ENCODE measurements around the gene EP400. TPM values are rescaled to one million over a fixed set of nuclear protein-coding genes. Genes with fewer than 3 reads are reported as not detected.

The EP400 gene
- total RNA-seq, 2 experiments from 2014 or later: 42.2 to 43.4 TPM

DNA sequence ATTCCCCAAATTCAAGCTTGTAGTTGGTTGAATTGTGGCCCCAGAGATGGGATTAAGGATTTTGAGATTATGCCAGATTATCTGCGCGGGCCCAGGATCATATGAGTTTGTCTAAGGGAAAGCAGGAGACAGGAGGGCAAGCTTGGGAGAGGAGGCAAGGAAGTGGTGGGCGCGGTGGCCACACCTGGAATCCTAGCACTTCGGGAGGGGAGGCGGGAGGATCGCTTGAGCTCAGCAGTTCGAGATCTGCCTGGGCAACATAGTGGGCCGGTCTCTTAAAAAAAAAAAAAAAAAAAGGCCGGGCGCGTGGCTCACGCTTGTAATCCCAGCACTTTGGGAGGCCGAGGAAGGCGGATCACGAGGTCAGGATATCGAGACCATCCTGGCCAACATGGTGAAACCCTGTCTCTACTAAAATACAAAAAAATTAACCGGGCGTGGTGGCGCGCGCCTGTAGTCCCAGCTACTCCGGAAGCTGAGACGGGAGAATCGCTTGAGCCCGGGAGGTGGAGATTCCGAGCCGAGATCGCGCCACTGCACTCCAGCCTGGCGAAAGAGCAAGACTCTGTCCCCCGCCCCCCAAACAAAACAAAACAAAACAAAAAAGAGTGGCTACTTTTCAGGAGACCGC lies 21.5 kb upstream of the EP400 start:
- DNase-seq: no peak
- H3K27ac Mint-ChIP-seq: peak overlapping the region; percentile 87
- CTCF ChIA-PET: interaction anchor here (0.6 to 1.2 kb wide), 5 partner anchors 10 to 660 kb away, joined by 3 to 8 read pairs (median 3); no protein-coding TSS in a partner anchor
- H3K4me1 Mint-ChIP-seq: peaks cover 31% of the 10 kb centered on the region
- H3K9me3 Mint-ChIP-seq: no peaks in the 10 kb centered on the region
- H3K36me3 Mint-ChIP-seq (ENCODE audit: low read depth): peaks cover 17% of the 10 kb centered on the region
- H3K27me3 Mint-ChIP-seq: no peaks in the 10 kb centered on the region
- peak overlapping the region; percentile 83 for H3K4me3 Mint-ChIP-seq
- POLR2A ChIA-PET: interaction anchor here (0.8 to 3.8 kb wide), 4 partner anchors 22 to 250 kb away, joined by 3 to 34 read pairs (median 18); partner anchors contain the start of gene EP400

- Mint-ChIP-seq H3K36me3 (ENCODE audit: low read depth) (peaks cover 24% of the 10 kb centered on the region), H3K4me1 (peaks cover 31% of the 10 kb centered on the region), H3K27me3 (no peaks in the 10 kb centered on the region), H3K9me3 (no peaks in the 10 kb centered on the region), H3K4me3 (peak within 1 kb of the TSS; percentile 99), H3K27ac (peak within 1 kb of the TSS; percentile 91)
- peak; percentile 95 for DNase-seq
- CTCF ChIA-PET: interaction anchor here (0.7 to 1.5 kb wide), 5 partner anchors 21 to 661 kb away, joined by 3 to 7 read pairs (median 4); partner anchors contain the start of gene EP400
- POLR2A ChIA-PET: interaction anchor here (0.7 to 3.8 kb wide), 15 partner anchors 10 to 980 kb away, joined by 3 to 34 read pairs (median 4); partner anchors contain the start of genes EP400 and SFSWAP
These were observed 20.8 kb upstream of the EP400 start, which contains the start of gene PUS1 for GRCh38 chr12:131928711-131929580. TSS of gene PUS1 (plus strand) at chr12:131929276. CDS start at chr12:131929723, 447 bp downstream.

DNA sequence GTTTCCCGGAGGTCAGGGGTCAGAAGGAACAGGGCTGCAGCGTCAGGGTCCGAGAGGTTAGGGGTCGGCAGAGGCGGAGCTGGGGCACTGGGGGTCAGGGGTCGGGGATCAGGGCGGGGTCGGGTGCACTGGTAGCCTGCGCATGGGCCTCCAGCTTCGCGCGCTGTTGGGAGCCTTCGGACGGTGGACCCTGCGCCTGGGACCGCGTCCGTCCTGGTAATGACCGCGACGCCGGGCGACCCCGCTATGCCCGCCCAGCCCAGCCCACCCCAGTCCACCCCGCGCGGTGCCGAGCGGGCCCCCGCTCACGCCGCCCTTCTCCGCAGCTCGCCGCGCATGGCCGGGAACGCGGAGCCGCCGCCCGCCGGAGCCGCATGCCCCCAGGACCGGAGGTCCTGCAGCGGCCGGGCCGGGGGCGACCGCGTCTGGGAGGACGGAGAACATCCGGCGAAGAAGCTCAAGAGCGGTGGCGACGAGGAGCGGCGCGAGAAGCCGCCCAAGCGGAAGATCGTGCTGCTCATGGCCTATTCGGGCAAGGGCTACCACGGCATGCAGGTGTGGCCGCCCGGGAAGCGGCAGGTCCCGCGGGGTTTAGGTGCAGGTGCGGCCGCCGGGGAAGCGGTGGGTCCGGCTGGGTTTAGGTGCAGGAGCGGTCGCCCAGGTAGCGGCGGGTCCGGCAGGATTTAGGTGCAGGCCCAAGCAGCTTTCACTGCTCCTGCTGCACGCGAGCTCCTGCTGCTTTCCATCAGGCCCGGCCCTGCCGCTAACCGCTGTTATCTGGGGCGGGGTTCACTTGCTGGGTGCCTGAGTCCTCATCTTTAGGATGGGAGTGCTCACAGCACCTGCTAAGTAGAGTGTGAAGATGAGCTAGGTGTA lies 19.9 kb upstream of the EP400 start:
- Mint-ChIP-seq H3K9me3 (no peaks in the 10 kb centered on the region), H3K27ac (peak overlapping the region; percentile 91), H3K27me3 (no peaks in the 10 kb centered on the region), H3K36me3 (ENCODE audit: low read depth) (peaks cover 25% of the 10 kb centered on the region), H3K4me3 (peak overlapping the region; percentile 99), H3K4me1 (peaks cover 27% of the 10 kb centered on the region)
- ChIA-PET CTCF (interaction anchor here (0.6 to 1.5 kb wide), 5 partner anchors 9 to 94 kb away, joined by 3 to 8 read pairs (median 4); partner anchors contain the start of gene EP400), POLR2A (interaction anchor here (0.6 to 3.8 kb wide), 17 partner anchors 11 to 1049 kb away, joined by 3 to 34 read pairs (median 4); partner anchors contain the start of genes EP400 and SFSWAP)
- peak; percentile 60 for DNase-seq

DNA sequence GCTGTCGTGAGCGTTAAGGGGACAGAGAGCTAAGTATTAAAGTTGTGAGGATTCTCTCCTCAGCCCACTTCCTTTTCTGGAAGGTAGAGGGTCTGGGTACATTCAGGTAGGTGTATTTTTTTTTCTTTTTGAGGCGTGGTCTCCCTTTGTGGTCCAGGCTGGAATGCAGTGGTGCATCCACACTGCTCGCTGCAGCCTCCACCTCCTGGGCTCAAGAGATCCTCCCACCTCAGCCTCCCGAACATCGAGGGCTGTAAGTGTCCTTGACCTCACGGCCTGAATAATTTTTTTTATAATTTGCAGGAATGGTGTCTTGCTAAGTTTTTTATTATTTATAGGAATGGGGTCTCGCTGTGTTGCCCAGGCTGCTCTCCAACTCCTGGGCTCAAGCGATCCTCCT lies 19.2 kb upstream of the EP400 start:
- Mint-ChIP-seq H3K27ac (peak overlapping the region; percentile 82), H3K9me3 (no peaks in the 10 kb centered on the region), H3K4me1 (peaks cover 26% of the 10 kb centered on the region), H3K27me3 (no peaks in the 10 kb centered on the region), H3K36me3 (ENCODE audit: low read depth) (peaks cover 28% of the 10 kb centered on the region), H3K4me3 (peak overlapping the region; percentile 76)
- DNase-seq: no peak
- ChIA-PET CTCF (interaction anchor here (0.6 to 1.5 kb wide), 5 partner anchors 8 to 95 kb away, joined by 3 to 8 read pairs (median 4); partner anchors contain the start of gene EP400), POLR2A (interaction anchor here (0.6 to 3.8 kb wide), 13 partner anchors 10 to 1050 kb away, joined by 3 to 34 read pairs (median 5); partner anchors contain the start of genes EP400 and SFSWAP)

DNA sequence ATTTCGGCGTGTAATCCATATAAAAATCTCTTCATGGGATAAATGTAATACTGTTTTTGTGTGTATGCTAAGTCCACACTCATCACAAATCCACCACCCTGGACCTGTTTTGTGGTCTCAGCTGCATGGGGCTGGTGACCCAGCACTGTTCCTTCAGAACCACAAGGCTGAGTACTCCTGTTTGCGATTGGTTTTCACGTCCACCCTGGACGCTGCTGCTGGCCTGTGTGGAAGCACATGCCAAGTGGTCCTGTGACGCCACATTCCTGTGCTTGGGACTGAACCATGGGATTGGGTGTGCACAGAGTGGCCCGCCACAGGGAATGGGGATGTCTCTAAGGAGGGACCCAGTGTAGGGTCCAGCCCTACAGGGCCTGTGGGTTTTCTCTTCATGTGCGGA lies 16.4 kb upstream of the EP400 start:
- POLR2A ChIA-PET: no interaction called here
- no peak for DNase-seq
- CTCF ChIA-PET: no interaction called here
- H3K27me3 Mint-ChIP-seq: no peaks in the 10 kb centered on the region
- peaks cover 37% of the 10 kb centered on the region for H3K36me3 Mint-ChIP-seq (ENCODE audit: low read depth)
- H3K4me1 Mint-ChIP-seq: peaks cover 21% of the 10 kb centered on the region
- H3K4me3 Mint-ChIP-seq: no peak overlapping the region
- H3K9me3 Mint-ChIP-seq: no peaks in the 10 kb centered on the region
- H3K27ac Mint-ChIP-seq: no peak overlapping the region

DNA sequence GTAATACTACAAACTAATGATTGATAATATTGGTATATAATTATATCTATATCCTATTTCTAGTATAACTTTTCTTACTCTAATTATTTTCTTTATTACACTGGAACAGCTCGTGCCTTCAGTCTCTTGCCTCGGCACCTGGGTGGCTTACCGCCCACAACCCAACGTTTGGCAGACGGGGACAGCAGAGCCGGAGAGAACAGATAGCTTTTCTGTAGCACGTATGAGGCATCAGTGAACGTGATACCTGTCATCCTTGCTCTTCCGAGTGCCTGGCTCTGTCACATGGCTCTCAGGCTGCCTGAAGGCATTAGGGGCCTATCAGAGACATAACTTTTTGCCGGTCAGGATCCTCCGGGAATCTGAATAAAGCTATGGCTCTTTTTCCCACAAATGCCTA lies 15.2 kb upstream of the EP400 start:
- no peaks in the 10 kb centered on the region for H3K9me3 Mint-ChIP-seq
- H3K4me3 Mint-ChIP-seq: no peak overlapping the region
- ChIA-PET POLR2A (no interaction called here), CTCF (no interaction called here)
- peaks cover 42% of the 10 kb centered on the region for H3K36me3 Mint-ChIP-seq (ENCODE audit: low read depth)
- peaks cover 19% of the 10 kb centered on the region for H3K4me1 Mint-ChIP-seq
- no peak for DNase-seq
- no peak overlapping the region for H3K27ac Mint-ChIP-seq
- no peaks in the 10 kb centered on the region for H3K27me3 Mint-ChIP-seq

- Mint-ChIP-seq H3K36me3 (ENCODE audit: low read depth) (peaks cover 46% of the 10 kb centered on the region), H3K4me1 (peaks cover 2% of the 10 kb centered on the region), H3K4me3 (no peak overlapping the region), H3K27me3 (no peaks in the 10 kb centered on the region), H3K27ac (no peak overlapping the region), H3K9me3 (no peaks in the 10 kb centered on the region)
- POLR2A ChIA-PET: interaction anchor here (0.9 kb wide), 1 partner anchor 227 kb away, joined by 3 read pairs; the partner anchor contains the start of gene SFSWAP
- no peak for DNase-seq
- CTCF ChIA-PET: interaction anchor here (0.6 to 1.1 kb wide), 2 partner anchors 8 to 10 kb away, joined by 4 to 8 read pairs; no protein-coding TSS in a partner anchor
These were observed 11.7 kb upstream of the EP400 start for GRCh38 chr12:131938082-131938481.

DNA sequence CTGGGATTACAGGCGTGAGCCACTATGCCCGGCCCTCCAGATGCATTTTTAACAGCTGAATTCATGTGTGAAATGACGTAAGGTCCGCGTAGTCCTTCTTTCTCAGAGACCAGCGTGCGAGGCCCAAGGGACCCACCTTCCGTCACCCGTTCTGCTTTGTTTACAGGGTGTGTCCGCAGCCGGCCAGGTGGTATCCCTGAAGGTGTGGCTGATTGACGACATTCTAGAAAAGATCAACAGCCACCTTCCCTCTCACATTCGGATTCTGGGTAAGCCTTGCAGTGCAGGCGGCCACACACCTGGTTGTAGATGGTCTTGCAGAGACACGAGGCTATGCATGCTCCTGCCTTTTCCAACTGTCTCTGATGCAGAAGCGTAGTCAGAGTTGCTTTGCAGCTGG lies 10.7 kb upstream of the EP400 start:
- POLR2A ChIA-PET: interaction anchor here (0.6 kb wide), 1 partner anchor 139 kb away, joined by 3 read pairs; no protein-coding TSS in a partner anchor
- CTCF ChIA-PET: interaction anchor here (1.1 kb wide), 1 partner anchor 9 kb away, joined by 4 read pairs; no protein-coding TSS in a partner anchor

GRCh38 chr12:131940141-131940547 lies 9.6 kb upstream of the EP400 start:
- peaks cover 47% of the 10 kb centered on the region for H3K36me3 Mint-ChIP-seq (ENCODE audit: low read depth)

More for the DNA sequence above, 10.7 kb upstream of the EP400 start:
- DNase-seq: no peak
- H3K36me3 Mint-ChIP-seq (ENCODE audit: low read depth): peaks cover 46% of the 10 kb centered on the region
- no peaks in the 10 kb centered on the region for H3K9me3 Mint-ChIP-seq
- H3K27ac Mint-ChIP-seq: no peak overlapping the region
- H3K27me3 Mint-ChIP-seq: no peaks in the 10 kb centered on the region
- H3K4me3 Mint-ChIP-seq: no peak overlapping the region
- H3K4me1 Mint-ChIP-seq: peaks cover 2% of the 10 kb centered on the region

DNA sequence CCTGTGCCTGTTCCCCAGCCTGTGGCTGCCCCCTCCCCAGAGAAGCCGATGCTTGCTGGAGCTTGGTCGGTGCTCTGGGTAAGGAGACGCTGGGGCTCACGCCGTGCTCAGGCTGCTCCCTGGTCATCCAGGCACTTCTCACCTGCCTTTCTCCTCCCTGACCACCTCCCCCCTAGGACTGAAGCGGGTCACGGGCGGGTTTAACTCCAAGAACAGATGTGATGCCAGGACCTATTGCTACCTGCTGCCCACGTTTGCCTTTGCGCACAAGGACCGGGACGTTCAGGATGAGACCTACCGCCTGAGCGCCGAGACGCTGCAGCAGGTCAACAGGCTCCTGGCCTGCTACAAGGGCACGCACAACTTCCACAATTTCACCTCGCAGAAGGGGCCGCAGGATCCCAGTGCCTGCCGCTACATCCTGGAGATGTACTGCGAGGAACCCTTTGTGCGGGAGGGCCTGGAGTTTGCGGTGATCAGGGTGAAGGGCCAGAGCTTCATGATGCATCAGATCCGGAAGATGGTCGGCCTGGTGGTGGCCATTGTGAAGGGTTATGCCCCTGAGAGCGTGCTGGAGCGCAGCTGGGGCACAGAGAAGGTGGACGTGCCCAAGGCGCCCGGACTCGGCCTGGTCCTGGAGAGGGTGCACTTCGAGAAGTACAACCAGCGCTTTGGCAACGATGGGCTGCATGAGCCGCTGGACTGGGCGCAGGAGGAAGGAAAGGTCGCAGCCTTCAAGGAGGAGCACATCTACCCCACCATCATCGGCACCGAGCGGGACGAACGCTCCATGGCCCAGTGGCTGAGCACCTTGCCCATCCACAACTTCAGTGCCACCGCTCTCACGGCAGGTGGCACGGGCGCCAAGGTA lies 8.4 kb upstream of the EP400 start:
- peaks cover 2% of the 10 kb centered on the region for H3K4me1 Mint-ChIP-seq
- no peak for DNase-seq
- ChIA-PET CTCF (no interaction called here), POLR2A (interaction anchor here (0.9 to 1.8 kb wide), 2 partner anchors 11 kb away, joined by 4 to 6 read pairs; no protein-coding TSS in a partner anchor)
- no peaks in the 10 kb centered on the region for H3K27me3 Mint-ChIP-seq
- H3K9me3 Mint-ChIP-seq: no peaks in the 10 kb centered on the region
- H3K27ac Mint-ChIP-seq: no peak overlapping the region
- H3K36me3 Mint-ChIP-seq (ENCODE audit: low read depth): peaks cover 45% of the 10 kb centered on the region
- no peak overlapping the region for H3K4me3 Mint-ChIP-seq

More at GRCh38 chr12:131940141-131940547, 9.6 kb upstream of the EP400 start:
- no peak overlapping the region for H3K27ac Mint-ChIP-seq
- no peaks in the 10 kb centered on the region for H3K27me3 Mint-ChIP-seq
- no peak for DNase-seq
- ChIA-PET CTCF (no interaction called here), POLR2A (interaction anchor here (1.8 kb wide), 1 partner anchor 10 kb away, joined by 6 read pairs; no protein-coding TSS in a partner anchor)
- peaks cover 2% of the 10 kb centered on the region for H3K4me1 Mint-ChIP-seq
- no peak overlapping the region for H3K4me3 Mint-ChIP-seq
- H3K9me3 Mint-ChIP-seq: no peaks in the 10 kb centered on the region

DNA sequence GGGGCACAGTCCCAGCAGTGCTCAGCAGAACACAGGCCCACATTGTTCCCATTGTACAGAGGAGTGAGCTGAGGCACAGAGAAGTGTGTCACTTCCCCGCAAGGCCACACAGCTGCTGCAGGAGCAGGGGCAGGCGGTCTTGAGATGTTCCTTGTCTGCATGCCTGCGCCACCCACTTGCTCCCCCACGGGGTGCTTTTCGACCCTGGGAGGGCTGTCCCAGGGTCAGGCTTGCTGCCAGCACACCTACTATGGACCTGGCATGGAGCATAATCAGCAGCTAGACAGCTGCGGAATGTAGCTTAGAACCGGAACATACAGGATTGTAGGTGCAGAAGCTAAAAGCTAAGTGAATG lies 7.8 kb upstream of the EP400 start:
- CTCF ChIA-PET: no interaction called here
- no peak overlapping the region for H3K27ac Mint-ChIP-seq
- DNase-seq: no peak
- no peak overlapping the region for H3K4me3 Mint-ChIP-seq
- POLR2A ChIA-PET: interaction anchor here (0.9 kb wide), 1 partner anchor 12 kb away, joined by 4 read pairs; no protein-coding TSS in a partner anchor
- H3K27me3 Mint-ChIP-seq: no peaks in the 10 kb centered on the region
- H3K9me3 Mint-ChIP-seq: no peaks in the 10 kb centered on the region
- peaks cover 2% of the 10 kb centered on the region for H3K4me1 Mint-ChIP-seq
- peaks cover 45% of the 10 kb centered on the region for H3K36me3 Mint-ChIP-seq (ENCODE audit: low read depth)
